Common myeloid progenitor, CD34-positive (primary cell): Measurements from ENCODE around the gene NUP210.

Experiments
- CTCF ChIA-PET: fragments of 350-600 bp; sonication (Branson Sonifier 250); formaldehyde crosslinking; loops from one replicate; lab custom pipeline; 2021; ENCODE audit warnings: antibody characterized with exemption; lab: Charles Lee
- POLR2A ChIA-PET: fragments of 350-600 bp; sonication (Branson Sonifier 250); formaldehyde crosslinking; loops from one replicate; lab custom pipeline; 2021; ENCODE audit warnings: antibody characterized with exemption; lab: Charles Lee
- DNase-seq, 3 donors: peaks; one replicate each; pipeline versions ENCODE4 v3.0.0 to v3.0.0-alpha.2; 2013
- H3K27ac ChIP-seq, 2 experiments: 1 replicate in 1 of 2; 2 replicates in 1 of 2; pipeline ENCODE4 v1.7.0; 2013; ENCODE audit warnings: inconsistent platforms in 2 of 2, low read length in 2 of 2, mild to moderate bottlenecking in 2 of 2, low read depth in 1 of 2, moderate library complexity in 1 of 2; ENCODE audit not compliant: severe bottlenecking in 2 of 2, insufficient read depth in 1 of 2, poor library complexity in 1 of 2
- H3K27me3 ChIP-seq, 5 experiments: replicated peaks in 2 of 5; 1 replicate in 3 of 5; 2 replicates in 2 of 5; pipeline versions ENCODE4 v1.6.1 to v1.7.0; 2013; ENCODE audit warnings: low read length in 4 of 5, mild to moderate bottlenecking in 2 of 5, moderate library complexity in 2 of 5, inconsistent platforms in 1 of 5; ENCODE audit not compliant: insufficient read depth in 5 of 5, control insufficient read depth in 4 of 5
- H3K36me3 ChIP-seq, 4 experiments: 1 replicate in 2 of 4; 2 replicates in 2 of 4; pipeline versions ENCODE4 v1.6.1 to v1.7.0; 2013; ENCODE audit warnings: low read length in 3 of 4, control low read depth in 1 of 4, mild to moderate bottlenecking in 1 of 4; ENCODE audit not compliant: control insufficient read depth in 4 of 4, insufficient read depth in 4 of 4
- H3K4me1 ChIP-seq, 4 experiments: 1 replicate in 3 of 4; 2 replicates in 1 of 4; pipeline versions ENCODE4 v1.6.1 to v1.7.1; 2013; ENCODE audit warnings: low read length in 3 of 4, mild to moderate bottlenecking in 3 of 4, control low read depth in 1 of 4, inconsistent platforms in 1 of 4, moderate library complexity in 1 of 4; ENCODE audit not compliant: control insufficient read depth in 4 of 4, insufficient read depth in 4 of 4; ENCODE audit errors: control extremely low read depth in 1 of 4
- H3K4me3 ChIP-seq, 7 experiments: 1 replicate in 4 of 7; 2 replicates in 3 of 7; pipeline versions ENCODE4 v1.5.1 to v1.7.0; 2013; ENCODE audit warnings: mild to moderate bottlenecking in 7 of 7, low read length in 6 of 7, moderate library complexity in 6 of 7, inconsistent platforms in 2 of 7, low read depth in 2 of 7, control low read depth in 1 of 7; ENCODE audit not compliant: insufficient read depth in 4 of 7, control insufficient read depth in 1 of 7; ENCODE audit errors: extremely low read depth in 1 of 7
- H3K9me3 ChIP-seq, 5 experiments: 1 replicate in 4 of 5; 2 replicates in 1 of 5; pipeline versions ENCODE4 v1.6.1 to v1.7.1; 2013; ENCODE audit warnings: low read length in 4 of 5, mild to moderate bottlenecking in 2 of 5, inconsistent platforms in 1 of 5, low read depth in 1 of 5, moderate library complexity in 1 of 5; ENCODE audit not compliant: control insufficient read depth in 4 of 5, insufficient read depth in 2 of 5; ENCODE audit errors: control extremely low read depth in 1 of 5
- WGBS: methylation state at CpG from one replicate; pipeline ENCODE4 v1.1.5; 2013; ENCODE audit not compliant: insufficient coverage; 5-methylcytosine and 5-hydroxymethylcytosine counted together

Gene NUP210

GRCh38 chr3:13377021-13377420 lies 43.1 kb downstream of the NUP210 start:
- peaks cover 0 to 3% (median 0%) of the 10 kb centered on the region in 4 experiments for H3K4me1 ChIP-seq
- no peak overlapping the region for H3K27ac ChIP-seq
- no peaks in the 10 kb centered on the region for H3K9me3 ChIP-seq
- DNase-seq, result no peak
- 97% methylated on average over 10 of the region's 14 CpGs for WGBS
- H3K36me3 ChIP-seq, result peaks cover 13 to 94% (median 80%) of the 10 kb centered on the region in 4 experiments
- no peak overlapping the region for H3K4me3 ChIP-seq
- ChIA-PET POLR2A (no interaction called here), CTCF (no interaction called here)
- H3K27me3 ChIP-seq, result no peaks in the 10 kb centered on the region

GRCh38 chr3:13376091-13376490 lies 44.0 kb downstream of the NUP210 start:
- Histone ChIP-seq H3K27me3 (no peaks in the 10 kb centered on the region), H3K4me3 (no peak overlapping the region), H3K9me3 (no peaks in the 10 kb centered on the region), H3K36me3 (peaks cover 15 to 95% (median 82%) of the 10 kb centered on the region in 4 experiments), H3K27ac (no peak overlapping the region), H3K4me1 (peaks cover 0 to 3% (median 0%) of the 10 kb centered on the region in 4 experiments)
- DNase-seq, result no peak
- WGBS, result 97% methylated on average over 9 of the region's 9 CpGs
- ChIA-PET CTCF (no interaction called here), POLR2A (interaction anchor here (0.5 kb wide), 1 partner anchor 8 kb away, joined by 3 read pairs; no protein-coding TSS in a partner anchor)

- H3K27me3 ChIP-seq, result no peaks in the 10 kb centered on the region
- no peak for DNase-seq
- no peaks in the 10 kb centered on the region for H3K9me3 ChIP-seq
- no peak overlapping the region for H3K4me3 ChIP-seq
- ChIA-PET CTCF (no interaction called here), POLR2A (no interaction called here)
- peaks cover 0 to 3% (median 0%) of the 10 kb centered on the region in 4 experiments for H3K4me1 ChIP-seq
- peaks cover 16 to 95% (median 85%) of the 10 kb centered on the region in 4 experiments for H3K36me3 ChIP-seq
- WGBS, result 100% methylated on average over 6 of the region's 10 CpGs
- no peak overlapping the region for H3K27ac ChIP-seq
Measured at GRCh38 chr3:13375464-13375863, 44.7 kb downstream of the NUP210 start.

GRCh38 chr3:13373975-13374586 lies 46.0 kb downstream of the NUP210 start:
- Histone ChIP-seq H3K4me1 (no peaks in the 10 kb centered on the region), H3K27me3 (no peaks in the 10 kb centered on the region), H3K4me3 (no peak overlapping the region), H3K9me3 (no peaks in the 10 kb centered on the region), H3K36me3 (peaks cover 15 to 96% (median 83%) of the 10 kb centered on the region in 4 experiments), H3K27ac (no peak overlapping the region)
- POLR2A ChIA-PET, result no interaction called here
- 97% methylated on average over 13 of the region's 13 CpGs for WGBS
- CTCF ChIA-PET, result no interaction called here
- DNase-seq, result no peak

- ChIA-PET CTCF (no interaction called here), POLR2A (no interaction called here)
- WGBS, result 100% methylated on average over 7 of the region's 8 CpGs
- no peak for DNase-seq
- Histone ChIP-seq H3K9me3 (no peaks in the 10 kb centered on the region), H3K27ac (no peak overlapping the region), H3K27me3 (no peaks in the 10 kb centered on the region), H3K36me3 (peaks cover 17 to 92% (median 76%) of the 10 kb centered on the region in 4 experiments), H3K4me3 (no peak overlapping the region), H3K4me1 (no peaks in the 10 kb centered on the region)
Measured at GRCh38 chr3:13372656-13373055, 47.5 kb downstream of the NUP210 start.

- Histone ChIP-seq H3K4me1 (no peaks in the 10 kb centered on the region), H3K36me3 (peaks cover 17 to 95% (median 78%) of the 10 kb centered on the region in 4 experiments), H3K27me3 (no peaks in the 10 kb centered on the region), H3K4me3 (no peak overlapping the region), H3K27ac (no peak overlapping the region), H3K9me3 (no peaks in the 10 kb centered on the region)
- POLR2A ChIA-PET, result no interaction called here
- CTCF ChIA-PET, result interaction anchor here (0.7 kb wide), 1 partner anchor 39 kb away, joined by 3 read pairs; no protein-coding TSS in a partner anchor
- WGBS, result 100% methylated on average over 4 of the region's 4 CpGs
- DNase-seq, result no peak
Measured at GRCh38 chr3:13372126-13372525, 48.0 kb downstream of the NUP210 start.
